GM21423 (cell line): ENCODE data around the gene ZNF229.
A peak's percentile ranks its signal among the peaks of the same experiment; 100 is the strongest.
"Not testable (repeated sequence)": the region's sequence is repeated elsewhere in the genome, so short reads cannot be mapped to it uniquely, and the experiment has no call there.

Experiments
- ATAC-seq: cut with Tn5 transposase; IDR thresholded peaks from one replicate; pipeline ENCODE4 v1.9.1; 2021; ENCODE audit warnings: mild to moderate bottlenecking, moderate library complexity; ENCODE audit not compliant: unreplicated experiment

Gene ZNF229

DNA sequence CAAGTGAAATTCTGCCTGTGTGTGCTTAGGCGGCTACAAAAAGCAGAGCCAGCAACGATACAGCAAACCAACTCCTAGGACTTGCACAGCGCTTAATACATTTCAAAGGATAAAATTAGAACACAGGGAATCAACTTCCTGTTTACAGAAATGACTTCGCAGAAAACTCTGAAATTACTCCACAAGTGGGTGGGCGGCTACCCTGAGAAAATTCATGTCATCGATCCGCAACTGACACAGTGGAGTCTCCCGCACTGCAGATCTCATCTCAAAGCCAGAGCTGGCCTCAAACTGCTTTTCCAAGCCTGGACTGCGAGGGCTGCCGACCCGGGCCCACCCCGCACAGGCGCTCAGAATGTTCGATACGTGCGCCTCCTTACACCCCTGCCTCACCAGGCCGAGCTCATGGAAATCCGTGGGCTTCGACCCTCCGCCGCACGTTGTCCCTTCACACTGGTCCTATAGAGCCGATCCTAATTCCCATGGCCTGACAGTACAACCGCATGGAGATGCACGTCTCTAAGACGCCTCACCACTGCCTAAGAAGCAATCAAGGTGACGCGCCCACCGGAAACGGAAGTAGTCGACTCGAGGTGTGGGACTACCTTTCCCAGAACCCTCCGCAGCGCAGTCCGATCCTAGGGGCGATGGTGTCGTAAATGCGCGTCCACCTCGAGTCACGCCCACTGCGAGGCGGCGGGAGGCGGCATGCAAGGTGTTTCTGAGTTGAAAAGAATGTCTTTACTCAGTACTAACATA, at the start of gene ZNF229:
Gene ZNF229, minus strand, starts transcription at position 557 of the 759 bp plus-strand sequence. CDS start 5,625 bp downstream, outside the sequence.
- ATAC-seq: no peak

DNA sequence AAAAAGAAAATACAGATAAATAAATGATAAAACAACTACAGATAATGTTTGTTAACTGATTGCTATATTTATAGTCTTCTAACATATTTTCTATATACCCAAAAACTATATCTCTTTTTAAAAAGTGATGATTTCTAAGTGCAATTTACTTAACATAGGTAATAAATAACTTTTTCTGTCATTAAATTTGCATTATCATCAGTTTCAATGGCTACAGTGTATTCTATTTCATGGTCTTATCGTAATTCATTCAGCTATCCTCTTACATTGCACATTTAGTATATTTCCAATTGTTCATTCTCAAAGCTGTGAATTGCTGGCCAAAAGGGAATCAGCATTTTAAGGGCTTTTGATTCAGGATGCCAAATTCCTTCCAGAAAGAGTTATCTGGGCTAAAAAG, 48.4 kb upstream of the ZNF229 start:
- no peak for ATAC-seq

DNA sequence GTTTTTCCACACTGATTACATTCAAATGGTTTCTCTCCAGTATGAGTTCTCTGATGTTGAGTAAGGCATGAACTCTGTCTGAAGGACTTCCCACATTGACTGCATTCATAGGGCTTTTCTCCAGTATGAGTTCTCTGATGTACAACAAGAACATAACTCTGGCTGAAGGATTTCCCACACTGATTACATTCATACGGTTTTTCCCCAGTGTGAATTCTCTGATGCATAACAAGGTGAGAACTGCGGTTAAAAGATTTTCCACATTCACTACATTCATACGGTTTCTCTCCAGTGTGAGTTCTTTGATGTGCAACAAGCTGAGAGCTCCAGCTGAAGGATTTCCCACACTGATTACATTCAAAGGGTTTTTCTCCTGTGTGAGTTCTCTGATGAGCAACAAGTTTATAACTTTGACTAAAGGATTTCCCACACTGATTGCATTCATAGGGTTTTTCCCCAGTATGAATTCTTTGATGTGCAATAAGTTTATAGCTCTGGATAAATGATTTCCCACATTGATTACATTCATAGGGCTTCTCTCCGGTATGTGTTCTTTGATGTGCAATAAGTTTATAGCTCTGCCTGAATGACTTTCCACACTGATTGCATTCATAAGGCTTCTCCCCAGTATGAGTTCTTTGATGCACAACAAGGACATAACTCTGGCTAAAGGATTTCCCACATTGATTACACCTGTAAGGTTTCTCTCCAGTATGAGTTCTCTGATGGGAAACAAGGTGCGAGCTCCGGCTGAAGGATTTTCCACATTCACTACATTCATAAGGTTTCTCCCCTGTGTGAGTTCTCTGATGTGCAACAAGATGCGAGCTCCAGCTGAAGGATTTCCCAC, 28.5 kb upstream of the ZNF229 start:
- no peak for ATAC-seq

DNA sequence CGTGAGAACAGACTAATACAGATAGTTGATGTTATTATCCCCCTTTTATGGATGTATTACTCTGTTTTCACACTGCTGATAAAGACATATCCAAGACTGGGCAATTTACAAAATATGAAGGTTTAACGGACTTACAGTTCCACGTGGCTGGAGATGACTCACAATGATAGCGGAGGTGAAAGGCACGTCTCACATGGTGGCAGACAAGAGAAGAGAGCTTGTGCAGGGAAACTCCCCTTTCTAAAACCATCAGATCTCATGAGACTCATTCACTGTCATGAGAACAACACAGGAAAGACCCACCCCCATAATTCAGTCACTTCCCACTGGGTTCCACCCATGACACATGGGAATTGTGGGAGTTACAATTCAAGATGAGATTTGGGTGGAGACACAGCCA, 20.5 kb upstream of the ZNF229 start:
- ATAC-seq: not testable (repeated sequence)

DNA sequence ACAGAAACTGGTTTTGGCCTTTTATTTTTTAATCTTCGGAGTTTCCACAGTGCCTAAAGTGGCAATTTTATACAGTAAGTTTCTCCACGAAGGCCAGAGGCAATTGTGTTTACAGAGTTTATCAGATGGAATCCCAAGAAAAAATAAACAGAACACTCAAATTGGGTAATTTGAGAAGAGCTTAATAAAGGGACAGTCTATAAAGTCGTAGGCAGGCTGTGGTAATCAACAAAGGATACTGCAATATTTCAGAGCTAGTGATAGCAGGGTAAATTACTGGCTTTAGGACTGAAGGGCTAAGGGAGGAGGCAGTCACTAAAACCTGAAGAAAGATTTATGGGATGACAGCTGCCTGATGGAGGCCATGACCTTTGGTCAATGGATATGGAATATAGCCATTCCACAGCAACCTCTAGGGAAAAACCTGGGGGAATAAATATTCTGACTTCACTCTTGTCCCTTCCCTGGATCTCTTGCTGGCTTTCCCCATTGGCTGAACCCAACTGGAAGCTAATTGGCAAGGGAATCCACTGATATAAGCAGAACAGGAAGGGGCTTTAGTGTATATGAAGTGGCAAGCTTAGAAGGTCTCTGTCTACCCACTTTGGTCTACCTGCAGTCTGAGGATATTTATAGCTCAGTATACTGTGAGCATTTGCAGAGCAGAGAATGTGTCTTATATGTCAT, 14.5 kb upstream of the ZNF229 start:
- not testable (repeated sequence) for ATAC-seq

DNA sequence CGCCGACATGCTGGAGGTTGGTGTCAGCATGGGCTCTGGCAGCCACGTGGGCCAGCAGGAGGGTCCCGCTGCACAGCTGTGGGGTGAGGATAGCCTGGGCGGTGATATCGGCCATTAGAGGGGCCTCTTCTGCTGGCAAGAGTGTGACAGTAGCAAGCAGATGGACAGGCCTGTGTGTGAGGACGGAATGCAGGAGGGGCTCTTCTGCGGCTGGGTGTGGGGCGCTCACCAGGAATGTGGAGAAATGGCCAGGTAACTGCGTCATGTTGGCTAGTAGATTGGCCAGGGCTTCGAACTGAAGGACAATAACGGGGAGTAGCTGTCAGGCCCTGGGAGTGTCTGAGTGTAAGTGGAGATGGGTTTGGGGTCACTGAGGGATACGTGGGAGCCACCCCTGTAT, 7.7 kb upstream of the ZNF229 start:
- ATAC-seq: not testable (repeated sequence)

DNA sequence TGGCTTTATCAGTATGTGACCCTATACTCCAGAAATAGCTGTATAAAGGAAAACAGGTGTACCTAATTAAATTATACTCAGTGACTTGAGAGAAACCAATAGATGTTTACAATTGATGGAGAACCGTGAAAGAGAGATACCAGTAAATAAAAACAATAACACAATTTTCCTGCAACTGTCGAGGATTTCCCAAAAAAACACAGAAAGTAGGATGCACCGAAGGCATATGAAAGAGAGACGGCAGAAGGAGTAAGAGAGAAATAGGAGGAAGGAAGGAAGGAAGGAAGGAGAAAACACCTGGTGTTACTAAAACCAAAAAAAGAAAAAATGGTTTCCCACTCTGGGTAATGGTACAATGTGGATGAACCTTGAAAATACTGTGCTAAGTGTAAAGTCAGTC, 6.8 kb upstream of the ZNF229 start:
- ATAC-seq: no peak

DNA sequence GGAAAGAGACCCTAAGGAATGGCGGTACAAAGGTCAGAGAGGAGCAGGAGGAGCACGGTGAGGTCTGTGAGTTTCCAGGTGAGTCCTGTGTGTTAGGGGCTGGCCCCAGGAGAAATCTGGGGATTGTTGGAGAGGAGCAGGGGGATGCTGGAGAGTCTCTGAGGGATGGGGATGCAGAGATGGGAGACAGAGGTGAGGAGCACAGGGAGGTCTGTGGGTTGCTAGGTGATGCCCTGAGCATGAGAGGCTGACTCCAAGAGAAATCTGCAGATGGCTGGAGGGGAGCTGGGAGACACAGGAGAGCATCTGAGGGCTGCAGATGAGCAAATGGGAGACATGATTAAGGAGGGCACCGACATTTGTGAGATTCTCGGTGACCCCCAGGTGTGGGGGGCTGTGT, 4.1 kb upstream of the ZNF229 start:
- ATAC-seq: no peak

DNA sequence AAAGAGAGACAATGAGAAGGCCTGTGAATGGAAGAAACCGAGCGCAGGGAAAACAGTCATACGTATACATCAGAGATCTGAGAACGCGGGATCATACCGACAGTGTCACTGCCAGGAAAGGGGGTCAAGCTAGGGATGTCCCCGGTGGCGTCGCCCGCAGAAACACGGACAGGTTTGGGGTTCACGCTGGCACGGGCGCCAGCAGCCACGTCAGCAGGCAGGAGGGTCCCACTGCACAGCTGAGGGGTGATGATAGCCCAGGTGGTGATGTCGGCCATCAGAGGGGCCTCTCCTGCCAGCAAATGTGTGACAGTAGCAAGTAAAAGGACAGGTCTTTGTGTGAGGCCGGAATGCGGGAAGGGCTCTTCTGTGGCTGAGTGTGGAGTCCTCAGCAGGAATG, 3.4 kb upstream of the ZNF229 start:
- no peak for ATAC-seq

DNA sequence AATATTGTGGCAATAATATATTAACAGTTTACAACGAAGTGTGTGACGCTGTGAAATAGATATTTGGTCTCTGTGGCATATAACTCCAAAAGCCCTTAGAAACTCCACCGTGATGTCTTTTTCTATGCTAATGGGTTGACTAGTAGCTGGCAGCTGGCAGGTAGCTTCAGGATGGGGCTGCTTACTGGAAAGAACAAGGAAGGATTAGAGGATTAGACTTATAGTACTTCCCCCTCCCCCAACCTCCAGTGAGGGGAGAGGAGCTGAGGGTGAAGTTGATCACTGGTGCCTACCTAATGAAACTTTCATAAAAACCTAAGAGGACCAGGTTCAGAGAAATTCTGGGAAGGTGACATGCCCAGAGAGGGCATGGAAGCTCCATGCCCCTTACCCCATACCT, 9.8 kb downstream of the ZNF229 start:
- no peak for ATAC-seq

DNA sequence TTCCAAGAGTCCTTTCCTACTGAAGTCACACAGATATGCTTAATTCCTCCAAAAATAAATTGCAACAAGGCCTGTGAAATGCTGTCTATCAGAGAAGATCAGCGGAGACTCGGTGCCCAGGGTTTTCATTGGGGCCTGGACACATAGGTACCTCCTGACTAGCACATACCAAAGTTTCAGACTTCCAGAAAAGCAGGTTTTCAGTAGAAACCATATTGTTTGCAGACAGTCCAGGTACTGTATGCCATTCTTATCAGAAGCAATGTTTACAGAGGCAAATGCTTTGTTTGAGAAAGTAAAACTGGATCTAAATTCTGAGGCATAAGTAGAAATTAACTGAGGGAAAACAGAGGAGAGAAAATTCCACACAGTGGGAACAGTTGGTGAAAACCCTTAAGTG, 12.8 kb downstream of the ZNF229 start:
- ATAC-seq: no peak

DNA sequence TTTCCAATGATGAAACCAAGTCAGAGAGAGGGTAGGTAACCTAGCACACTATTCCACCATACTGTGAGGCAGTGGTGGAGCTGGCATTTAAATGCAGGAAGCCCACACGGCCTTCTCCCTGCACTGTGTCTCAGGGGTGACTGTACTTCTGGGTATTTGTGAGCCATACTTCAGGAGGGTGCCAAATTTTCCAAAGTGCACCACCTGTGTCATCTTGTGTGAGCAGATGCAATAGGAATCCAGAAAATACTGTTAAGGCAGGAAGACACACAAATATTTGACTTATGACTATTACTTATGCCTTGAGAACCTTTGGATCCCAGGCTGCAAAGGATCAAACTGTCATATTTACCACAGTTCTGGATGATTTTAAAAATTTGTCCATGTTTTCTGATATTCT, 17.3 kb downstream of the ZNF229 start:
- ATAC-seq: no peak

DNA sequence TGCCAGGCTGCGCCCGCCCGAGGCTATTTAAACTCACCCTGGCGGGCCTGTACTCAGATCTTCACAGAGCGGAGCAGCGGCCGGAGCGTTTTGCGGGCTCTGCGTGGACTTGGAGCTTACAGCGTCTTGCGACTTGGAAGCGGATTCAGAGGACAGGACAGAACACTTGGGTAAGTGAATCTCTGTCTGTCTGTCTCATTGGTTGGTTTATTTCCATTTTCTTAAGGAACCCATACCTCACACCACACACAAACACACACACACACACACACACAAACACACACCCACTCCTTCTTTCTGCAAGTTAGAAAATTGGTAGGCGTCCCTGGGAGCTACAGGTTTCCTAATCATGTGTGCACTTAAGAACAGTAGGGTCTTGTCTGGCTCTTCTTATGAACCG, 32.7 kb downstream of the ZNF229 start:
- ATAC-seq: not testable (repeated sequence)

DNA sequence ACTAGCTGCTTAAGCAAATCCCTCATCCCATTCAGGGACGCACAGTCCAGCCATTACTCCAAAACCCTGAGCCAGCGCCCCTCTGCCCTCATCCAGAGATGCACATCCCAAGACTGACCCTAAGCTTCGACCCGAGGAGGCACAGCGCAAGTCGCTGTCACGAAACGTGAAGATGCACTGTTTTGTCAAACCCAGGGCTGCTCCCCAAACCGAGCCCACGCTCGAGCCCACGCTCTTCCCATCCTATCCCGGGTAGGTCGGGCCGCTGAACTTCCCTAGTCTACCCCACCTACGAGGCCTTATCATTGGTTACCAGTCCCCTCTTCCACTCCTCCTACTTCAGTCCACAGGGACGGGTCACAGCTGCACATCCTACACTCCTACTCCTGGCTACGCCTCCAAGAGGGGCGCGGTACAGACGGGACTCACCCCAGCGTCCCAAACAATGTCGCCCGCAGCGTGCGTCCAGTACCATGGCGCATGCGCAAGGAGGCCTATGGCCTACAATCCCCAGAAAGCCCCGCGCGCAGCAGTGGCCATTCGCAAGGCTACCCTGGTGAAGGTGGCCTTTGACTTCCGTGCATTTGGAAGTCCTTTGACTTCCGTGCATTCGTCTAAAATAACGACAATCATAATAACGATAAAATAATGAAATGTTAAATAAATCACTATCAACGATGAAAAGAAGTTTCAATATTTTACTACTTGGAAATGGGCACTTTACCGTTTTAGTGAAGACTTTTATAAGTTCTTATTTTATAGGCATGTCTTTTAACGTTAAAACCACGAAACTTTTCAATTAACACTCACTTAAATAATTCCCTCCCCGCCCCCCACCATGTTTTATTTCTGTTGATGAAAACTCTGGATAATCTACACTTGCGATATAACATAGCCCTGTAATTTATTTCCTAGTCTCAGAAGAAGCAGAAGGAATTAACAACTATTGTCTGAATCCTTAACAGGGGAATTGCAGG, 46.8 kb downstream of the ZNF229 start, which contains the start of gene ZNF285:
Gene ZNF285, minus strand, starts transcription at position 470 of the 977 bp plus-strand sequence. CDS start 4,395 bp downstream, outside the sequence.
- peak; percentile 87 for ATAC-seq

DNA sequence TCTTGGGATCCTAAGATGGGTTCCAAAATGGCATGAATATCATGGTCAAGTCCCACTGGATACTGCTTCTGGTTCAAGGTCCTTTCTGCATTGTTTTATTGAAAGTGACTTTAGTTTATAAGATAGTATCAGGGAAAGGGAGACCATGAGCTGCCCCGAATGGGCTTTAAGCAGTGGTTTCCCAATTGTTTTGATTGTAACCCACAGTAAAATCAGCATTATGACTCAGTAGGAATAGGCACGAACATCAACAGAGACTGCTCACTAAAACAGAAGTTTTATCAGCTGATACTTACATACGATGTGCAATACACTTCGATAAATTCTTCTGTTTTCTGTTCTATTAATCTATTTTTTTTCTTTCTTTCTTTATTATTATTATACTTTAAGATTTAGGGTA, 59.0 kb downstream of the ZNF229 start:
- not testable (repeated sequence) for ATAC-seq
